Measurements from ENCODE around the gene TSPEAR.

Gene TSPEAR

GRCh38 chr21:44653123-44653522, 58.2 kb downstream of the TSPEAR start:
- Histone ChIP-seq H3K9ac (ENCODE audit: low read length) (no peak overlapping the region), H3K27ac (ENCODE audit: low read depth, low read length, poor library complexity, severe bottlenecking) (no peak overlapping the region), H3K36me3 (ENCODE audit: insufficient read depth, low read length) (no peaks in the 10 kb centered on the region; the same call in 1 of the 2 replicates), H2AFZ (ENCODE audit: low read length) (no peak overlapping the region), H3K9me2 (ENCODE audit: low read depth, low read length) (no peaks in the 10 kb centered on the region), H3K4me2 (ENCODE audit: low read length) (no peak overlapping the region), H3K27me3 (ENCODE audit: insufficient read depth, low read length) (peaks cover 12% of the 10 kb centered on the region; the same call in 1 of the 2 replicates), H4K20me1 (ENCODE audit: insufficient read depth, low read length) (no peaks in the 10 kb centered on the region), H3F3A (ENCODE audit: insufficient read depth, low read length) (no peaks in the 10 kb centered on the region), H3K4me1 (ENCODE audit: insufficient read depth, low read length, severe bottlenecking) (no peaks in the 10 kb centered on the region), H3K79me2 (ENCODE audit: insufficient read depth, low read length) (no peaks in the 10 kb centered on the region), H3K9me3 (ENCODE audit: low read length) (0 out of 2 replicates have a peak, but pooled peaks cover 2% of the 10 kb centered on the region), H3K4me3 (ENCODE audit: low read depth, low read length, poor library complexity, severe bottlenecking) (no peak overlapping the region)
- TF ChIP-seq EZH2 (IDR thresholded peaks at IDR 0.05; ENCODE audit: borderline replicate concordance, low read length) (no peak), CTCF (IDR thresholded peaks at IDR 0.05; ENCODE audit: low read length) (no peak)

- Histone ChIP-seq H3K4me2 (ENCODE audit: low read length) (no peak overlapping the region), H3K27me3 (ENCODE audit: insufficient read depth, low read length) (no peaks in the 10 kb centered on the region; the same call in 1 of the 2 replicates), H3K9me2 (ENCODE audit: low read depth, low read length) (no peaks in the 10 kb centered on the region), H3K9ac (ENCODE audit: low read length) (no peak overlapping the region), H3K79me2 (ENCODE audit: insufficient read depth, low read length) (no peaks in the 10 kb centered on the region), H3K36me3 (ENCODE audit: insufficient read depth, low read length) (no peaks in the 10 kb centered on the region; the same call in 1 of the 2 replicates), H3K4me1 (ENCODE audit: insufficient read depth, low read length, severe bottlenecking) (no peaks in the 10 kb centered on the region), H3K4me3 (ENCODE audit: low read depth, low read length, poor library complexity, severe bottlenecking) (no peak overlapping the region), H4K20me1 (ENCODE audit: insufficient read depth, low read length) (no peaks in the 10 kb centered on the region), H2AFZ (ENCODE audit: low read length) (no peak overlapping the region), H3K9me3 (ENCODE audit: low read length) (0 out of 2 replicates have a peak, but pooled peaks cover under 1% of the 10 kb centered on the region), H3F3A (ENCODE audit: insufficient read depth, low read length) (no peaks in the 10 kb centered on the region), H3K27ac (ENCODE audit: low read depth, low read length, poor library complexity, severe bottlenecking) (no peak overlapping the region)
- TF ChIP-seq EZH2 (IDR thresholded peaks at IDR 0.05; ENCODE audit: borderline replicate concordance, low read length): no peak
- TF ChIP-seq CTCF (IDR thresholded peaks at IDR 0.05; ENCODE audit: low read length): no peak
Observed at GRCh38 chr21:44650973-44651675, 60.2 kb downstream of the TSPEAR start.

GRCh38 chr21:44650265-44650972, 61.0 kb downstream of the TSPEAR start:
- no peak overlapping the region for H3K4me2 ChIP-seq (ENCODE audit: low read length)
- no peaks in the 10 kb centered on the region for H3K9me3 ChIP-seq (ENCODE audit: low read length)
- H3K4me1 ChIP-seq (ENCODE audit: insufficient read depth, low read length, severe bottlenecking): no peaks in the 10 kb centered on the region
- H3K27me3 ChIP-seq (ENCODE audit: insufficient read depth, low read length): no peaks in the 10 kb centered on the region
- H3K79me2 ChIP-seq (ENCODE audit: insufficient read depth, low read length): no peaks in the 10 kb centered on the region
- no peak overlapping the region for H3K27ac ChIP-seq (ENCODE audit: low read depth, low read length, poor library complexity, severe bottlenecking)
- no peak overlapping the region for H2AFZ ChIP-seq (ENCODE audit: low read length)
- TF ChIP-seq EZH2 (IDR thresholded peaks at IDR 0.05; ENCODE audit: borderline replicate concordance, low read length) (no peak), CTCF (IDR thresholded peaks at IDR 0.05; ENCODE audit: low read length) (no peak)
- no peak overlapping the region for H3K9ac ChIP-seq (ENCODE audit: low read length)
- H3F3A ChIP-seq (ENCODE audit: insufficient read depth, low read length): no peaks in the 10 kb centered on the region
- H4K20me1 ChIP-seq (ENCODE audit: insufficient read depth, low read length): no peaks in the 10 kb centered on the region
- H3K4me3 ChIP-seq (ENCODE audit: low read depth, low read length, poor library complexity, severe bottlenecking): no peak overlapping the region
- H3K36me3 ChIP-seq (ENCODE audit: insufficient read depth, low read length): no peaks in the 10 kb centered on the region; the same call in 1 of the 2 replicates
- no peaks in the 10 kb centered on the region for H3K9me2 ChIP-seq (ENCODE audit: low read depth, low read length)
